Astrocyte (in vitro differentiated cells and primary cell): ENCODE measurements around the gene PJA1.

Experiments
- CTCF ChIP-seq: IDR thresholded peaks from 2 replicates; pipeline ENCODE4 v1.5.1; 2011; ENCODE audit warnings: low read depth, mild to moderate bottlenecking, inconsistent platforms, low read length, moderate library complexity; ENCODE audit not compliant: insufficient read depth
- EZH2 ChIP-seq: IDR thresholded peaks from 2 replicates; pipeline ENCODE4 v1.6.1; 2012; ENCODE audit warnings: mild to moderate bottlenecking, low read length, inconsistent platforms; ENCODE audit not compliant: insufficient read depth

- TF ChIP-seq CTCF (no peak), EZH2 (no peak)
These were observed 15.6 kb downstream of the PJA1 start for GRCh38 chrX:69149466-69150280.
